ENCODE results near the gene LRTM1. TPM values are rescaled to one million over a fixed set of nuclear protein-coding genes. Genes with fewer than 3 reads are reported as not detected.

Gene LRTM1
- total RNA-seq, 1 experiment from 2014 or later, result not detected

DNA sequence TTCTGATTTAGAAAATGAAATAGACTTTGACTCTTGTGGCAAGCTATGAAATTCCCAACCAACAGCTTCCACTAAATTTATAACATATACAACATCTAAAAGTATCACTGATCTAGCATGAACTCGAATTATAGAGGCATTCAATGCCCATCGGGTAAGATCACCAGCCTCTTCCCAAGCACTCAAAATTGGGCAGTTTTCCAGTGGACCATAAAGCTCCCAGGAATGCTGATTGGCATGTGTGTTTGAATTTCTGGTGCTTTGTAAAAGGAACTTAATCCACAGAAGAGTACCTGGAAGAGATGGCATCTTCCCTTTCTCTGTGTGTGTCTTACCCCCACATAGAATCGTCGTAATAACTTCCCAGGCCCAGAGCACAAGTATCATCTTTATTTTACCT, 10.0 kb downstream of the LRTM1 start:
- no peak overlapping the region for H2BK5ac ChIP-seq (ENCODE audit: insufficient read length, low read length)
- no peak overlapping the region for H2BK15ac ChIP-seq (ENCODE audit: low read depth, low read length)
- no peak overlapping the region for H4K8ac ChIP-seq (replicated peaks; ENCODE audit: insufficient read length, low read depth, low read length)
- H2AK5ac ChIP-seq (ENCODE audit: insufficient read length, low read length), result no peak overlapping the region
- no peaks in the 10 kb centered on the region for H3K23me2 ChIP-seq (ENCODE audit: insufficient read length, low read depth, low read length, poor library complexity, severe bottlenecking)
- no peak overlapping the region for H3T11ph ChIP-seq (ENCODE audit: low read length)
- H3K79me2 ChIP-seq (ENCODE audit: insufficient read depth, low read length), result no peaks in the 10 kb centered on the region
- no peak overlapping the region for H3K27ac ChIP-seq (ENCODE audit: insufficient read length, low read depth, low read length)
- Mint-ChIP-seq H3K27me3 (ENCODE audit: low read depth) (no peaks in the 10 kb centered on the region), H3K4me3 (no peak overlapping the region), H3K9me3 (no peaks in the 10 kb centered on the region), H3K27ac (no peak overlapping the region), H3K36me3 (ENCODE audit: insufficient read depth in 1 of 3, low read depth in 3 of 3) (peaks cover 0 to 6% (median 3%) of the 10 kb centered on the region in 3 experiments; a peak in 3 of 7 replicates), H3K4me1 (no peaks in the 10 kb centered on the region)
- DNase-seq, result no peak
- H3K4me2 ChIP-seq (ENCODE audit: insufficient read depth, insufficient read length, low read length), result no peak overlapping the region
- no peak overlapping the region for H3K56ac ChIP-seq (ENCODE audit: insufficient read length, low read depth, low read length)
- no peak overlapping the region for H2BK120ac ChIP-seq (ENCODE audit: low read depth, low read length, poor library complexity, severe bottlenecking)
- no peaks in the 10 kb centered on the region for H3K79me1 ChIP-seq (ENCODE audit: insufficient read depth, low read depth, low read length, poor library complexity, severe bottlenecking)
- H3K23ac ChIP-seq (ENCODE audit: insufficient read length, low read depth, low read length), result no peak overlapping the region
- no peaks in the 10 kb centered on the region for H3K27me3 ChIP-seq (ENCODE audit: insufficient read depth, low read length)
- no peak overlapping the region for H4K91ac ChIP-seq (ENCODE audit: insufficient read length, low read depth, low read length)
- H2AFZ ChIP-seq (ENCODE audit: low read length), result no peak overlapping the region
- no CpG with 5 or more reads among the region's 4 CpGs for WGBS (ENCODE audit: extremely low coverage, insufficient read length, low lambda C conversion rate)
- H4K5ac ChIP-seq (ENCODE audit: insufficient read length, low read depth, low read length), result no peak overlapping the region
- H3K4me1 ChIP-seq (ENCODE audit: insufficient read depth, low read length), result no peaks in the 10 kb centered on the region
- H2BK20ac ChIP-seq (ENCODE audit: low read depth, low read length, poor library complexity, severe bottlenecking), result no peak overlapping the region
- H3K4ac ChIP-seq (ENCODE audit: low read depth, low read length), result no peak overlapping the region
- TF ChIP-seq CTCF (conservative IDR thresholded peaks at IDR 0.05), result no peak
- H3K14ac ChIP-seq (ENCODE audit: insufficient read depth, low read length), result no peak overlapping the region
- H3K9me3 ChIP-seq (ENCODE audit: control insufficient read depth, low read depth, low read length), result no peaks in the 10 kb centered on the region
- no peaks in the 10 kb centered on the region for H4K20me1 ChIP-seq (ENCODE audit: control insufficient read depth, insufficient read depth, insufficient read length)
- H2BK12ac ChIP-seq (ENCODE audit: insufficient read length, low read depth, low read length), result no peak overlapping the region
- no peak overlapping the region for H3K18ac ChIP-seq (ENCODE audit: insufficient read length, low read depth, low read length)
- no peak overlapping the region for H3K9ac ChIP-seq (ENCODE audit: extremely low read depth, insufficient read length, low read length)

Measured in H9 (cell line).